NB4 (cell line): Measurements from ENCODE around the gene CAT.

Experiments
- DNase-seq: peaks from one replicate; pipeline ENCODE4 v3.0.0; 2010; ENCODE audit warnings: low read depth
- H3K4me3 ChIP-seq: one replicate; pipeline ENCODE4 v1.5.1; 2011; ENCODE audit warnings: mild to moderate bottlenecking, low read depth, low read length, moderate library complexity
- MYC ChIP-seq: IDR thresholded peaks from 2 replicates; pipeline ENCODE4 v1.6.1; 2011; ENCODE audit warnings: low read depth, low read length
- POLR2A ChIP-seq: IDR thresholded peaks from 2 replicates; pipeline ENCODE4 v1.6.1; 2011; ENCODE audit warnings: mild to moderate bottlenecking; ENCODE audit not compliant: insufficient read length; ENCODE audit errors: extremely low read depth
- TF ChIP-seq, protein P1 (sequence below): IDR thresholded peaks from 2 replicates; pipeline ENCODE4 v1.6.1; 2011; ENCODE audit warnings: low read depth, low read length
- TF ChIP-seq, protein P2 (sequence below): IDR thresholded peaks from one replicate; pipeline ENCODE4 v1.5.1; 2012; ENCODE audit warnings: low read depth, low read length

The CAT gene

DNA sequence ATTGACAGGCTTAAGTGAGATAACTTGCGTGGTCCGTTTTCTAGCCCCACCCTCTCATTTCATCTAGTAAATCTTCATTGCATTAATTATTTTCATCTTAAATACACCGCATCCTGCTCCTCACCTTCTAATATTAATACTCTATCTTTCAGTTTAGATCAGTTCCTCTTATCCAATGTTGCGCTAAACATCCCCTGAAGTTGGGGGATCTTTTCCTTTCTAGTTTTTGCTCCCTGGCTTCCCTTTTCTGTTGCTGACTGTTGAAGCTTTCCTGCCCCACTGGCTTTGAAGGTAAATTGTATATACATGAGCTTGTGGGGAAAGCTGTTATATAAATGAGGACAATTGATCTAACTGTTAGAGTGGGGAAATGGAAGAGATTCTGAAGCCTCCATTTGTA lies 7.2 kb downstream of the CAT start:
- H3K4me3 ChIP-seq: no peak overlapping the region
- peak; percentile 41 for DNase-seq
- TF ChIP-seq, protein P1, sequence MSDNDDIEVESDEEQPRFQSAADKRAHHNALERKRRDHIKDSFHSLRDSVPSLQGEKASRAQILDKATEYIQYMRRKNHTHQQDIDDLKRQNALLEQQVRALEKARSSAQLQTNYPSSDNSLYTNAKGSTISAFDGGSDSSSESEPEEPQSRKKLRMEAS: no peak
- TF ChIP-seq, protein P2, sequence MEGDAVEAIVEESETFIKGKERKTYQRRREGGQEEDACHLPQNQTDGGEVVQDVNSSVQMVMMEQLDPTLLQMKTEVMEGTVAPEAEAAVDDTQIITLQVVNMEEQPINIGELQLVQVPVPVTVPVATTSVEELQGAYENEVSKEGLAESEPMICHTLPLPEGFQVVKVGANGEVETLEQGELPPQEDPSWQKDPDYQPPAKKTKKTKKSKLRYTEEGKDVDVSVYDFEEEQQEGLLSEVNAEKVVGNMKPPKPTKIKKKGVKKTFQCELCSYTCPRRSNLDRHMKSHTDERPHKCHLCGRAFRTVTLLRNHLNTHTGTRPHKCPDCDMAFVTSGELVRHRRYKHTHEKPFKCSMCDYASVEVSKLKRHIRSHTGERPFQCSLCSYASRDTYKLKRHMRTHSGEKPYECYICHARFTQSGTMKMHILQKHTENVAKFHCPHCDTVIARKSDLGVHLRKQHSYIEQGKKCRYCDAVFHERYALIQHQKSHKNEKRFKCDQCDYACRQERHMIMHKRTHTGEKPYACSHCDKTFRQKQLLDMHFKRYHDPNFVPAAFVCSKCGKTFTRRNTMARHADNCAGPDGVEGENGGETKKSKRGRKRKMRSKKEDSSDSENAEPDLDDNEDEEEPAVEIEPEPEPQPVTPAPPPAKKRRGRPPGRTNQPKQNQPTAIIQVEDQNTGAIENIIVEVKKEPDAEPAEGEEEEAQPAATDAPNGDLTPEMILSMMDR: no peak
- TF ChIP-seq POLR2A (no peak), MYC (no peak)

DNA sequence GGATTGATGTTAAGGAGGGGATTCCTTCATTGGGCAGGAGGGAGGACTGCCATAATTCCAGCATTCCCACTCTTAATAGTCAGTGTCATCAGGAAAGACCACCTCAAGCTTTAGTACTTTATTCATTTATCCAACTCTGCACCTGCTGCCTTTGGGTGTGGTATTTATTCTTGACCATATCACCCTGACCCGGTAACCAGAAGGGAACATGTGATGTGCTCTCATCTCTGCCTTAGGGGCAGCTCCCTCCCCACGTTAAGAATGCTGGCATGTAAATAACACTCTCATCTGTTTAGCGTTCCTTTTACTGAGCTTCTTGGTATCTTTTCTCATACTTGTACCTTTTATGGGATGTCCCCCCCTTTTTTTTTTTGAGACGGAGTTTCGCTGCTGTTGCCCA lies 7.7 kb downstream of the CAT start:
- DNase-seq: no peak

DNA sequence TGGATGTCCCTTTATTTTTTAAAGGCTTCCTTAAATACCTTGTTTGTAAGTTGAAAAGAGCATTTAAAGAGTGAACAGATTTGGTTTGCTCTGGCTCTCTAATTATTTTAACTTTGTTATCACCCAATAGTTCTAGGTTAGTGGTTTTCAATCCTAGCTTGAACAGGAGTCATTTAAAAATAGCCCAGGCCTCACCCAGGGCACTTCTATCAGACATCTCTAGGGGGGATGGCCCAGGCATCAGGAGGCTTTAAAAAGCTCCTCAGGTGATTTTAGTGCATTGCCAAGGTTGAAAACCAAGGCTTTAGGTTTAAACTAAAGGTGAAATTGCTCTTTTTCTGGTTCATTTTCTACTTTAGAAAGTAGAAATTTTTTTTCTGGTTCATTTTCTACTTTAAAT lies 8.3 kb downstream of the CAT start:
- H3K4me3 ChIP-seq: no peak overlapping the region
- no peak for DNase-seq
- TF ChIP-seq, protein P1: no peak
- TF ChIP-seq MYC: no peak
- no peak for TF ChIP-seq POLR2A
- TF ChIP-seq, protein P2: no peak

More for the DNA sequence above, 7.7 kb downstream of the CAT start:
- TF ChIP-seq, protein P1: no peak
- no peak for TF ChIP-seq MYC
- TF ChIP-seq POLR2A: no peak
- TF ChIP-seq, protein P2: no peak
- H3K4me3 ChIP-seq: no peak overlapping the region

DNA sequence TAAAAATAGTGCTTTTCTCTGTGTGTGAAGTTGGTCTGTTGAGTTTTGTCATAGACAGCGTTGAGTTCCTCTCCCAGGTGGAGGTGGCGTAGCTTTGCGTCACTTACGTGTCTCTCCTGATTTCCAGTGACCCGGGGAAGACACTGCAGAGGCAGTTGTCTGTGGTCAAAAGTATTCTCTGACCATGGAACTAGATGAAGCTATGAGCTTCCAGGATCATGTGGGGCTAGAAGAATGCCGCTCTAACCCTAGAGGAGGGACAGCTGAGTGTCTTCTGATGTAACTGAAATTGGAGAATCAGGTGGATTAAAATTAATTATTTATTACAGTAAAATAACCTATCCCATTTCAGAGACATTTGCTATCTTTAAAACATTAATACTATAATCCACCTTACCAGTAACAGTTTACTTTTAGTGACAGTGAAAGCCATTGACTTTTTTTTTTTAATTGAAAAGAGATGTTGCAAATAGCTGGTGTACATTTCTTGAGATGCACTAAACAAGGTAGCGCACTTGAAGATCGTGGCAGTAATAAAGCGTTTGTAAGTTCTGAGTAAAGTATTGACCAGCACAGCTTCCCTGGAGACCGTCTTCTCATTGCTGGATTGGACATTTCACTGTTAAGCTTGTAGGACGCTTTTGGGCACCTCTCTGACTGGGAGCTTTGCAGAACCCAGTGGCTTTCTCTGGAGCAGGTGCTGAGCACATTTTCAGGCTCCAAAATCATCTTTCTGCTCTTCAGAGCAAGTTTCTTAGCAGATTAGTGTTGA lies 9.7 kb downstream of the CAT start:
- peak; percentile 37 for DNase-seq
- H3K4me3 ChIP-seq: peak overlapping the region; percentile 16
- TF ChIP-seq, protein P2: no peak
- TF ChIP-seq, protein P1: 0 out of 2 replicates have a peak, but pooled peaks have one; percentile 15

DNA sequence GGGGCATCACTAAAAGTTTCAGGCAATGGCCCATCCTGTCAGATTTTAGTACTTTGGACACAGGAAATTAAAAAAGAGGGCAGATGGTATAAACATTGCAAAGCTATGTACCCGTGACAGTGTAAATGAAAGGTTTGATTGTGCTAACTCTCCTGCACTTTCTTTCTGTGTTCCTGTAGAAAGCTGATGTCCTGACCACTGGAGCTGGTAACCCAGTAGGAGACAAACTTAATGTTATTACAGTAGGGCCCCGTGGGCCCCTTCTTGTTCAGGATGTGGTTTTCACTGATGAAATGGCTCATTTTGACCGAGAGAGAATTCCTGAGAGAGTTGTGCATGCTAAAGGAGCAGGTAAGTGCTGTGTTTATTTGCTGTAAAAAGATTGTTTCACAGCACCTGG lies 10.3 kb downstream of the CAT start:
- peak; percentile 84 for DNase-seq

More for the DNA sequence above, 10.3 kb downstream of the CAT start:
- peak overlapping the region; percentile 11 for H3K4me3 ChIP-seq
- TF ChIP-seq MYC (peak; percentile 53; the same call in 1 of the 2 replicates), POLR2A (no peak)
- TF ChIP-seq, protein P2: no peak
- TF ChIP-seq, protein P1: peak; percentile 36; the same call in 1 of the 2 replicates
